Loucy (cell line): ENCODE results near the gene CHRNA9.

Experiments used
- H2AFZ ChIP-seq: fragments of 200-600 bp; sonication (generic); 2 replicates; pipeline ENCODE4 v1.6.0; 2016; ENCODE audit warnings: antibody characterized with exemption, mild to moderate bottlenecking, low read length, moderate library complexity
- H3F3A ChIP-seq: fragments of 200-600 bp; 2 replicates; pipeline ENCODE4 v1.6.0; 2016; ENCODE audit warnings: antibody characterized with exemption, low read depth, mild to moderate bottlenecking
- H3K27me3 ChIP-seq: fragments of 200-600 bp; sonication (generic); 2 replicates; pipeline ENCODE4 v1.6.1; 2014; ENCODE audit warnings: low read length, mild to moderate bottlenecking; ENCODE audit not compliant: insufficient read depth, poor library complexity, severe bottlenecking
- H3K36me3 ChIP-seq: fragments of 200-600 bp; sonication (generic); 2 replicates; pipeline ENCODE4 v1.6.1; 2016; ENCODE audit warnings: low read length; ENCODE audit not compliant: insufficient read depth
- H3K4me1 ChIP-seq: fragments of 200-600 bp; sonication (generic); 2 replicates; pipeline ENCODE4 v1.5.1; 2014; ENCODE audit warnings: low read length, mild to moderate bottlenecking; ENCODE audit not compliant: insufficient read depth, poor library complexity, severe bottlenecking
- H3K4me2 ChIP-seq: fragments of 200-600 bp; sonication (generic); 2 replicates; pipeline ENCODE4 v1.6.0; 2014; ENCODE audit warnings: antibody characterized with exemption, low read length, low read depth, mild to moderate bottlenecking; ENCODE audit not compliant: poor library complexity, severe bottlenecking
- H3K4me3 ChIP-seq: fragments of 200-600 bp; sonication (generic); 2 replicates; pipeline ENCODE4 v1.5.1; 2014; ENCODE audit warnings: low read length, mild to moderate bottlenecking, mixed read lengths; ENCODE audit not compliant: poor library complexity, severe bottlenecking
- H3K79me2 ChIP-seq: fragments of 200-600 bp; sonication (generic); 2 replicates; pipeline ENCODE4 v1.6.1; 2014; ENCODE audit warnings: low read length; ENCODE audit not compliant: insufficient read depth
- H3K9ac ChIP-seq: fragments of 200-600 bp; sonication (generic); 2 replicates; pipeline ENCODE4 v1.6.0; 2014; ENCODE audit warnings: mild to moderate bottlenecking, low read depth, low read length, moderate library complexity; ENCODE audit not compliant: poor library complexity, severe bottlenecking
- H3K9me2 ChIP-seq: fragments of 200-600 bp; sonication (generic); replicated peaks from 2 replicates; pipeline ENCODE4 v1.6.1; 2016; ENCODE audit warnings: low read depth, low read length, mixed read lengths
- H3K9me3 ChIP-seq: fragments of 200-600 bp; sonication (generic); 2 replicates; pipeline ENCODE4 v1.6.1; 2014; ENCODE audit warnings: mild to moderate bottlenecking, antibody characterized with exemption, low read length, low read depth; ENCODE audit not compliant: insufficient read depth
- H4K20me1 ChIP-seq: fragments of 200-600 bp; sonication (generic); 2 replicates; pipeline ENCODE4 v1.6.0; 2014; ENCODE audit warnings: antibody characterized with exemption, low read length, mild to moderate bottlenecking; ENCODE audit not compliant: insufficient read depth, poor library complexity, severe bottlenecking
- EZH2phosphoT487 ChIP-seq: fragments of 200-600 bp; IDR thresholded peaks from 2 replicates; pipeline ENCODE4 v1.6.1; 2018; ENCODE audit warnings: antibody characterized with exemption, mild to moderate bottlenecking, moderate library complexity, borderline replicate concordance
- TF ChIP-seq, protein P1 (sequence below): fragments of 200-600 bp; sonication (generic); conservative IDR thresholded peaks from 2 replicates; pipeline ENCODE4 v1.5.1; 2014; ENCODE audit warnings: mild to moderate bottlenecking, antibody characterized with exemption, low read length

The CHRNA9 gene

DNA sequence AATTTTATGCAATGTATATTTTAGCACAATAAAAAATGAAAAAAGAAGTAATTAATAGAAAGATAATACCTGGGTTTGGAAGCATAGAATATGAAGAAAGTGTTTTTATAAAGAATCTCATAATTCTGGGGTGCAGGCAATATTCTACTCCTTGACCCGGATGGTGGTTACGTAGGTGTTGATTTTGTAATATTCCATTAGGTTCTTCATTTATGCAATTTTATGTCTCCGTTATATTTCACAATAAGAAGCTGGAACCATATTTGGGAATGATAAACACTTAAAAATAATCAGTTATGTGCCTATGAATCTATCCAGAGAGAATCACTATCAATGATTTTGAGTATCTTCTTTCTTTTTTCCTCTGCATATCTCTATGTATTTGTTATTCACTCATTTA, 38.5 kb downstream of the CHRNA9 start:
- H3K27me3 ChIP-seq, result no peaks in the 10 kb centered on the region
- no peaks in the 10 kb centered on the region for H3K36me3 ChIP-seq
- no peak overlapping the region for H3K4me3 ChIP-seq
- H3F3A ChIP-seq, result no peaks in the 10 kb centered on the region
- H3K9me3 ChIP-seq, result no peaks in the 10 kb centered on the region
- H3K9me2 ChIP-seq, result no peaks in the 10 kb centered on the region
- H2AFZ ChIP-seq, result no peak overlapping the region
- H3K79me2 ChIP-seq, result no peaks in the 10 kb centered on the region
- H4K20me1 ChIP-seq, result no peaks in the 10 kb centered on the region
- no peak overlapping the region for H3K4me2 ChIP-seq
- H3K4me1 ChIP-seq, result no peaks in the 10 kb centered on the region
- H3K9ac ChIP-seq, result no peak overlapping the region
- TF ChIP-seq, protein P1, sequence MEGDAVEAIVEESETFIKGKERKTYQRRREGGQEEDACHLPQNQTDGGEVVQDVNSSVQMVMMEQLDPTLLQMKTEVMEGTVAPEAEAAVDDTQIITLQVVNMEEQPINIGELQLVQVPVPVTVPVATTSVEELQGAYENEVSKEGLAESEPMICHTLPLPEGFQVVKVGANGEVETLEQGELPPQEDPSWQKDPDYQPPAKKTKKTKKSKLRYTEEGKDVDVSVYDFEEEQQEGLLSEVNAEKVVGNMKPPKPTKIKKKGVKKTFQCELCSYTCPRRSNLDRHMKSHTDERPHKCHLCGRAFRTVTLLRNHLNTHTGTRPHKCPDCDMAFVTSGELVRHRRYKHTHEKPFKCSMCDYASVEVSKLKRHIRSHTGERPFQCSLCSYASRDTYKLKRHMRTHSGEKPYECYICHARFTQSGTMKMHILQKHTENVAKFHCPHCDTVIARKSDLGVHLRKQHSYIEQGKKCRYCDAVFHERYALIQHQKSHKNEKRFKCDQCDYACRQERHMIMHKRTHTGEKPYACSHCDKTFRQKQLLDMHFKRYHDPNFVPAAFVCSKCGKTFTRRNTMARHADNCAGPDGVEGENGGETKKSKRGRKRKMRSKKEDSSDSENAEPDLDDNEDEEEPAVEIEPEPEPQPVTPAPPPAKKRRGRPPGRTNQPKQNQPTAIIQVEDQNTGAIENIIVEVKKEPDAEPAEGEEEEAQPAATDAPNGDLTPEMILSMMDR, result no peak
- no peak for TF ChIP-seq EZH2phosphoT487

DNA sequence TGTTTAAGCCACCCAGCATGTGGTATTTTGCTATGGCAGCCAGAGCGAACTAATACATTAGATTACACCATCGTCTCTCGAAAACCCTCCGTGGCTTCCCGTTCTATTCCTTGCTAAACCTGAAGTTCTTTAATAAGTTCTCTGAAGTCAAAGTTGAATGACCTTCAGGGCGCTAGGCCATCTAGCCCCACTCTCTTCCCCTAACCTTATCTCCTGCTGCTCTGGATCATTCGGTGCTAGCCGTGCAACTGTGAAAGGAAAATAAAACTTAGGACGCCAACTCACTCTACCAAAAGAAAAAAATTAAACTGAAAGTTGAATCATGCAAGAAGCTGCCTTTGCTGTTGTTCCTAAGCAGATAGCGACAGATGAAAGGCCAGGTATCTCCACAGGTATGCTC, 40.0 kb downstream of the CHRNA9 start:
- Histone ChIP-seq H3F3A (no peaks in the 10 kb centered on the region), H3K9ac (no peak overlapping the region), H3K36me3 (no peaks in the 10 kb centered on the region), H3K27me3 (no peaks in the 10 kb centered on the region), H3K9me3 (no peaks in the 10 kb centered on the region), H3K79me2 (no peaks in the 10 kb centered on the region), H2AFZ (no peak overlapping the region), H3K4me1 (no peaks in the 10 kb centered on the region), H3K4me2 (no peak overlapping the region), H3K4me3 (no peak overlapping the region), H4K20me1 (no peaks in the 10 kb centered on the region), H3K9me2 (no peaks in the 10 kb centered on the region)
- TF ChIP-seq, protein P1, result no peak
- no peak for TF ChIP-seq EZH2phosphoT487

DNA sequence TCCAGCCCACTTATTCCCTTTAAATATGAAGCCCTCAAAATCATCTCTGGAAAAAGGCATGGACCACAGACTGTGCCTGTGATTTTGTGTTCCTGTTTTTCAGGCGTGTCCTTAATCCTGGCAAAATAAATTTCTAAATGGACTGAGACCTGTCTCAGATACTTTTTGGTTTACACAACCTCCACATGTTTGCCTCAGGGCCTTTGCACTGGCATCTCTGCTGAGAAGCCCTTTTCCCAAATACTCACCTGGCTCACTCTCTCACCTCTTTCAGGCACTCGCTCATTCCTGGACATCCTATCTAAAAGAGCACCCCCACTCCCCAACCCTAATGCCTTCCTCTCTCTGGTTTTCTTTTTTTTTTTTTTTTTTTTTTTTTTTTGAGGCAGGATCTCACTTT, 40.5 kb downstream of the CHRNA9 start:
- H3K79me2 ChIP-seq, result no peaks in the 10 kb centered on the region
- no peak overlapping the region for H3K9ac ChIP-seq
- no peak overlapping the region for H2AFZ ChIP-seq
- no peak overlapping the region for H3K4me3 ChIP-seq
- H3K9me2 ChIP-seq, result no peaks in the 10 kb centered on the region
- no peak overlapping the region for H3K4me2 ChIP-seq
- no peaks in the 10 kb centered on the region for H3K4me1 ChIP-seq
- no peaks in the 10 kb centered on the region for H3K9me3 ChIP-seq
- H3F3A ChIP-seq, result no peaks in the 10 kb centered on the region
- H4K20me1 ChIP-seq, result no peaks in the 10 kb centered on the region
- no peaks in the 10 kb centered on the region for H3K36me3 ChIP-seq
- no peak for TF ChIP-seq EZH2phosphoT487
- TF ChIP-seq, protein P1, result no peak
- H3K27me3 ChIP-seq, result no peaks in the 10 kb centered on the region
